ENCODE measurements around the gene SAP25.

SAP25 gene

DNA sequence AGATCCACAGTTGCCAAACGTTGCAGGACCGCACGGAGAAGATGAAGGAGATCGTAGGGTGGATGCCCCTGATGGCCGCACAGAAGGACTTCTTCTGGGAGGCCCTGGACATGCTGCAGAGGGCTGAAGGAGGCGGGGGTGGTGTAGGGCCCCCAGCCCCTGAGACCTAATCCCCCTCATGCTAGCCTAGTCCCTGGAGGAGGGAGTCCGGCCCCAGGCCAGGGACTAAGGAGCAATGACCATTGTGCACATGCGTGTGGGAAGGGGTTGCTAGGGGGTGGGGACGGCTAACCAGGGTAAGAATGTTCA, 27.0 kb upstream of the SAP25 start:
- Histone ChIP-seq H3K36me3 (no peaks in the 10 kb centered on the region), H3K27me3 (no peaks in the 10 kb centered on the region), H3K4me3 (no peak overlapping the region), H3K27ac (no peak overlapping the region), H3K4me1 (peaks cover 0 to 36% (median 25%) of the 10 kb centered on the region in 4 donors), H3K9me3 (no peaks in the 10 kb centered on the region)
- TF ChIP-seq, protein P1, sequence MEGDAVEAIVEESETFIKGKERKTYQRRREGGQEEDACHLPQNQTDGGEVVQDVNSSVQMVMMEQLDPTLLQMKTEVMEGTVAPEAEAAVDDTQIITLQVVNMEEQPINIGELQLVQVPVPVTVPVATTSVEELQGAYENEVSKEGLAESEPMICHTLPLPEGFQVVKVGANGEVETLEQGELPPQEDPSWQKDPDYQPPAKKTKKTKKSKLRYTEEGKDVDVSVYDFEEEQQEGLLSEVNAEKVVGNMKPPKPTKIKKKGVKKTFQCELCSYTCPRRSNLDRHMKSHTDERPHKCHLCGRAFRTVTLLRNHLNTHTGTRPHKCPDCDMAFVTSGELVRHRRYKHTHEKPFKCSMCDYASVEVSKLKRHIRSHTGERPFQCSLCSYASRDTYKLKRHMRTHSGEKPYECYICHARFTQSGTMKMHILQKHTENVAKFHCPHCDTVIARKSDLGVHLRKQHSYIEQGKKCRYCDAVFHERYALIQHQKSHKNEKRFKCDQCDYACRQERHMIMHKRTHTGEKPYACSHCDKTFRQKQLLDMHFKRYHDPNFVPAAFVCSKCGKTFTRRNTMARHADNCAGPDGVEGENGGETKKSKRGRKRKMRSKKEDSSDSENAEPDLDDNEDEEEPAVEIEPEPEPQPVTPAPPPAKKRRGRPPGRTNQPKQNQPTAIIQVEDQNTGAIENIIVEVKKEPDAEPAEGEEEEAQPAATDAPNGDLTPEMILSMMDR (IDR thresholded peaks at IDR 0.05) = no peak
- intact Hi-C loops (cut with DNase I; ENCODE audit: low total_unique reads) = no loop called here
- no peak for DNase-seq

DNA sequence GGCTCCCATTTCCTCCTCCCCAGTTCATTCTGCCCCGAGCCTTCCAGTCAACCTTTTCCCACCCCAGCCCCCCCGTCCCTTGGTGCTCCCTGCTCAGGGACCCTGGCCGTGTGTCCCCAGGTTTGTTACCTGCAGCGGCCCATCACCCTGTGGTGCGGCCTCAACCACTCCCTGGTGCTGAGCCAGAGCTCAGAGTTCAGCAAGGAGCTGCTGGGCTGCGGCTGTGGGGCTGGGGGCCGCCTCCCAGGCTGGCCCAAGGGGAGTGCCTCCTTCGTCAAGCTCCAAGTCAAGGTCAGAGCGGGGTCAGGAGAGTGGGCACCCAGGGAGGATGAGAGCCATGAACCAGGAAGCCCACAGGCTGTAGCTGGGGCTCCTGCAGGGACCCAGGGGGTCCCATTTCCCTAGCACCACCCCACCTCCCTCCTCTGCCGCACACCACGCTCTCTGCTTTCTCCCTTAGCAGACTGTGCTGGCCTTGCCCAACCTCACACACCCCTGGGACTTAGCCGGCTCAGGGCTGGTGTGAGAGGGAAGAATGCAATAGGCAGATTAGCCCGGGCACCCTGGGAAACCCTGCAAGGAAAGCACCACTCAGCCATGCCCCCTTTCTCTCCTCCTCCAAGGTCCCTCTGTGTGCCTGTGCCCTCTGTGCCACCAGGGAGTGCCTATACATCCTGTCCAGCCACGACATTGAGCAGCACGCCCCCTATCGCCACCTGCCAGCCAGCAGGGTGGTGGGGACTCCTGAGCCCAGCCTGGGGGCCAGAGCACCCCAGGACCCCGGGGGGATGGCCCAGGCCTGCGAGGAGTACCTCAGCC, 26.4 kb upstream of the SAP25 start:
- intact Hi-C loops (cut with DNase I; ENCODE audit: low total_unique reads) = no loop called here
- H3K9me3 ChIP-seq = no peaks in the 10 kb centered on the region
- no peak for DNase-seq

DNA sequence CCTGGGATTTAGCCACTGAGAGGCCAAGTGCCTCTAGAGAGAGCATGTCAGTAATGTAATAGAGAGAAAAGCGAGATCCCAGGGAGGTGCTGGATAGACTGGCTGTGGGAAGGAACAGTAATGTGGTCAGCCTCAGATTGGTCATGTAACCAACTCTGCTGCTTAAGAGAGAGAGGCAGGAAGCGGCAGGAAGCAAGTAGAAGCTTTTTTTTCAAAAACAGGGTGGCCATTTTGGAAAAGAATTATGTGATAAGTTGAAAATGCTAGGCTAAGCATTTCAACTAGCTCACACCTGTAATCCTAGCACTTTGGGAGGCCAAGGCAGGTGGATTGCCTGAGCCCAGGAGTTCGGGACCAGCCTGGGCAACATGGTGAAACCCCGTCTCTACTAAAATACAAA, 24.7 kb upstream of the SAP25 start:
- Histone ChIP-seq H3K36me3 (no peaks in the 10 kb centered on the region), H3K27me3 (no peaks in the 10 kb centered on the region), H3K4me1 (peaks cover 0 to 22% (median 18%) of the 10 kb centered on the region in 4 donors), H3K4me3 (no peak overlapping the region), H3K27ac (no peak overlapping the region), H3K9me3 (no peaks in the 10 kb centered on the region)
- TF ChIP-seq, protein P1 (IDR thresholded peaks at IDR 0.05) = no peak
- no peak for DNase-seq
- intact Hi-C loops (cut with DNase I; ENCODE audit: low total_unique reads) = no loop called here

More for the DNA sequence above, 26.4 kb upstream of the SAP25 start:
- no peak overlapping the region for H3K27ac ChIP-seq
- H3K4me1 ChIP-seq = peaks cover 0 to 32% (median 25%) of the 10 kb centered on the region in 4 donors
- TF ChIP-seq, protein P1 (IDR thresholded peaks at IDR 0.05) = no peak
- H3K36me3 ChIP-seq = no peaks in the 10 kb centered on the region
- H3K4me3 ChIP-seq = no peak overlapping the region
- H3K27me3 ChIP-seq = no peaks in the 10 kb centered on the region

DNA sequence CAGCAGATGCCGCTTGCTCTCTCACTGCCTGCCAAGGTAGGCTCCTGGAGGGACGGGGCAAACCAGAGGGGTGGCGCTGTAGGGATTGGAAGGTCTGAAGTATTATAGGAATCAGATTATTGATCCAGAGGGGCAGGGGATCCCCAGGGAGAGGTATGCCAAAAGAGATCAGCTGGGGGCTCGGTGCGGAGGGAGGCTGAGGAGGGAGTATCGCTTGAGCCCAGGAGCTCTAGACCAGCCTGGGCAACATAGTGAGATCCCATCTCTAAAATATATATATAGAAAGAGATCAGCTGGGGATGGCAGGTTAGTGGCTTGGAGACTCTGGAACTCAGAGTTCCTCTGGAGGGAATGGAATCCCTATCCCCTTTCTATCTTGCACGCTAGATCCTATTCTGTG, 21.5 kb upstream of the SAP25 start:
- no peak overlapping the region for H3K27ac ChIP-seq
- H3K4me1 ChIP-seq = peaks cover 0 to 3% (median 1%) of the 10 kb centered on the region in 4 donors
- no peaks in the 10 kb centered on the region for H3K36me3 ChIP-seq
- H3K27me3 ChIP-seq = peaks cover 0 to 24% of the 10 kb centered on the region in 2 donors
- TF ChIP-seq, protein P1 (IDR thresholded peaks at IDR 0.05) = no peak
- intact Hi-C loops (cut with DNase I; ENCODE audit: low total_unique reads) = no loop called here
- DNase-seq = no peak
- H3K4me3 ChIP-seq = no peak overlapping the region
- H3K9me3 ChIP-seq = no peaks in the 10 kb centered on the region

DNA sequence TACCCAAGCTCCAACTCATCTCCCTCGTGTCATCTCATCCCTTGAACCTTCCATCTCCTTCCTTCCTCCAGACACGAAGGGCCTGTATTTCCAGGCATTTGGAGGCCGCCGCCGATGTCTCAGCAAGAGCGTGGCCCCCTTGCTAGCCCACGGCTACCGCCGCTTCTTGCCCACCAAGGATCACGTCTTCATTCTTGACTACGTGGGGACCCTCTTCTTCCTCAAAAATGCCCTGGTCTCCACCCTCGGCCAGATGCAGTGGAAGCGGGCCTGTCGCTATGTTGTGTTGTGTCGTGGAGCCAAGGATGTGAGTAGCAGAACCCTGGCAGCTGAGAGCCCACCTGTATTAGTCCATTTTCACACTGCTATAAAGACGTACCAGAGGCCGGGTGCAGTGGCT, 17.9 kb upstream of the SAP25 start:
- peaks cover 0 to 9% (median 6%) of the 10 kb centered on the region in 4 donors for H3K4me1 ChIP-seq
- H3K9me3 ChIP-seq = no peaks in the 10 kb centered on the region
- peaks cover 0 to 29% of the 10 kb centered on the region in 2 donors for H3K27me3 ChIP-seq
- TF ChIP-seq, protein P1 (IDR thresholded peaks at IDR 0.05) = no peak
- intact Hi-C loops (cut with DNase I; ENCODE audit: low total_unique reads) = no loop called here
- no peak overlapping the region for H3K4me3 ChIP-seq
- H3K36me3 ChIP-seq = no peaks in the 10 kb centered on the region
- no peak for DNase-seq
- H3K27ac ChIP-seq = no peak overlapping the region
